Gastroesophageal sphincter (tissue), 3 donors: Measurements from ENCODE around the gene B3GNT9.

Experiments used
- CTCF ChIP-seq, 4 experiments: fragments of 200-600 bp in 2 of 4; fragments of 450-650 bp in 2 of 4; sonication (generic) in 1 of 4; IDR thresholded peaks; one replicate each; pipeline ENCODE4 v1.5.1; 2017 to 2019; ENCODE audit warnings: antibody characterized with exemption in 4 of 4, mild to moderate bottlenecking in 2 of 4, moderate library complexity in 2 of 4
- EP300 ChIP-seq: sonication (generic); formaldehyde crosslinking; IDR thresholded peaks from one replicate; pipeline ENCODE4 v1.6.1; 2017; ENCODE audit warnings: antibody characterized with exemption, mild to moderate bottlenecking
- POLR2A ChIP-seq, 2 donors: fragments of 450-650 bp; IDR thresholded peaks; one replicate each; pipeline ENCODE4 v1.6.1; 2017; ENCODE audit warnings: antibody characterized with exemption in 2 of 2, mild to moderate bottlenecking in 2 of 2, moderate library complexity in 1 of 2

DNA sequence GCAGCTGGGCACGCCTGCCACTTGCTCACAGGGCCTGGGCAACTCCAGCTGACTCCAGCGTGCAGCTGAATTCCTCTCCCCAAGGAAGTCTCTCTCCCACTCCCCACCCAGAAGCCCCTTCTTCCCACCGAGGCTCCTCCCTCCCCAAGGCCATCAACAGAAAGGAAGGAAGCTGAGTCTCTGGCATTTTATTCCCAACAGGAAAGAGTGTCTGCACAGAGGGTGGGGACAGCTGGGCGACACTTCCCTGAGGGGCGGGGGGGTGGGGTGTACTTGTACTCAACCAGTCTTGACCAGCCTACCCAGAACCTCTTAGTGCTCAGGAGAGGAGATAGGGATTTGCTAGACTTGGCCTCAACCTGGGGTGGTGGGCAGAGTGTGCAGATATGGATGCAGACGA, 39.2 kb upstream of the B3GNT9 start, which contains the start of gene EXOC3L1:
- TF ChIP-seq CTCF (IDR thresholded peaks at IDR 0.05) (no peak), EP300 (no peak), POLR2A (IDR thresholded peaks at IDR 0.05) (no peak)
